ENCODE data around the gene RAB34. TPM values are rescaled to one million over a fixed set of nuclear protein-coding genes. Genes with fewer than 3 reads are reported as not detected.

RAB34 gene
- polyA plus RNA-seq, 3 donors: 66.7 to 93.3 (median 79.1) TPM

DNA sequence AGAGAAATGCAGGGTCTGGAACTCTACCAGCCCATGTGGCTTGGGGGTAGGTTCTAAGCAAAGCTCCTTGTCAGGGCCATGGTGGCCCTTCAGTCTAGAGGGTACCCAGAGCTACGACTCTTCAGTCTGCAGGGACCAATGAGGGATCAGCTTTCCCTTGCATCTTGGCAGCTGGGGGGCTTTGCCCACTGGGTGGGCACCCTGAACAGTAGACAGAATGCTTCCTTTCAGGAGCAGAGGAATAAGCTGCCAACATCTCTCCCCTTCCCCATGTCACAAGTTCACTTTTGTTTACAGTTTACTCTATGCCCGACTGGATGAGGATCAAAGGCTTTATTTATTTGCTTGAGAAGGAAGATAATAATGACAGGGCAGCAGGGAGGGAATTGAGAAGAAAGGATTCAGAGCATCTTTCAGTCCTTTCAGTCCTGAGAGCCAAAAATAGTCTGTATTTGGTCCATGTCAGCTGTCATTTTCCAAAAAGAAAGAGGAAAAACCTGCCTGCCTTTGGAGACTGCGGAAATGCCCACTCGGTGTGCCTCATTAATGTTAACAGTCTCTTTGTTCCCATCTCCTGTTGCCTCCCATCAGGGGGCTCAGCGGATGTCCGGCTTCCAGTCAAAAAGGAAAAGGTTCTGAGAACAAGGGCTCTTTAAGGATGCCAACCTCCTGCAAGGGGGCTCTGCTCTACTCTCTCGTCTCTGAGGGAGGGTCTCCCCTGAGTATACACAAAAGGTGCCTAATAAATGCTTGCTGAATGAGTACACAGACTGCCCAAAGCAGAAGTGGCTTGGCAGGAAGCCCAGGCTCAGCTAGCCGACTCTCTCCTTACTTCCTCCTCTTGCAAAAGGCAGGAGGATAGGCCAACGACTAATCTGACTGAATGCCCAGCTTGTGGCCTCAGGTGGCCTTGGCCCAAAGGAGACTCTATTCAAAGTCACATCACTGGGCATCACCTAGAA is 43.2 kb upstream of the RAB34 start:
- H3K27ac ChIP-seq (ENCODE audit: low read depth in 1 of 2, low read length in 2 of 2): peak overlapping the region; percentile 10
- TF ChIP-seq, protein P1, sequence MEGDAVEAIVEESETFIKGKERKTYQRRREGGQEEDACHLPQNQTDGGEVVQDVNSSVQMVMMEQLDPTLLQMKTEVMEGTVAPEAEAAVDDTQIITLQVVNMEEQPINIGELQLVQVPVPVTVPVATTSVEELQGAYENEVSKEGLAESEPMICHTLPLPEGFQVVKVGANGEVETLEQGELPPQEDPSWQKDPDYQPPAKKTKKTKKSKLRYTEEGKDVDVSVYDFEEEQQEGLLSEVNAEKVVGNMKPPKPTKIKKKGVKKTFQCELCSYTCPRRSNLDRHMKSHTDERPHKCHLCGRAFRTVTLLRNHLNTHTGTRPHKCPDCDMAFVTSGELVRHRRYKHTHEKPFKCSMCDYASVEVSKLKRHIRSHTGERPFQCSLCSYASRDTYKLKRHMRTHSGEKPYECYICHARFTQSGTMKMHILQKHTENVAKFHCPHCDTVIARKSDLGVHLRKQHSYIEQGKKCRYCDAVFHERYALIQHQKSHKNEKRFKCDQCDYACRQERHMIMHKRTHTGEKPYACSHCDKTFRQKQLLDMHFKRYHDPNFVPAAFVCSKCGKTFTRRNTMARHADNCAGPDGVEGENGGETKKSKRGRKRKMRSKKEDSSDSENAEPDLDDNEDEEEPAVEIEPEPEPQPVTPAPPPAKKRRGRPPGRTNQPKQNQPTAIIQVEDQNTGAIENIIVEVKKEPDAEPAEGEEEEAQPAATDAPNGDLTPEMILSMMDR (IDR thresholded peaks at IDR 0.05): no peak
- Mint-ChIP-seq H3K9me3 (no peaks in the 10 kb centered on the region), H3K36me3 (peaks cover 34 to 45% of the 10 kb centered on the region in 2 donors), H3K27ac (peak overlapping the region in 6 of 7 donors; percentile 40 to 83 (median 66)), H3K4me3 (no peak overlapping the region), H3K4me1 (peaks cover 25% of the 10 kb centered on the region), H3K27me3 (ENCODE audit: low read depth in 3 of 3) (no peaks in the 10 kb centered on the region)
- H3K4me3 ChIP-seq (replicated peaks in 1 of 3; ENCODE audit: low read depth in 2 of 3, low read length in 3 of 3): no peak overlapping the region
- intact Hi-C loops (cut with micrococcal nuclease): loop anchor here (10.0 kb wide), 3 partner anchors 74 to 354 kb away; partner anchors contain the start of gene ERAL1 (in 1 of the 2)
- no peaks in the 10 kb centered on the region for H3K9me3 ChIP-seq (replicated peaks in 1 of 2; ENCODE audit: control insufficient read depth in 1 of 2, insufficient read depth in 1 of 2, low read length in 2 of 2)
- H3K36me3 ChIP-seq (replicated peaks in 1 of 2; ENCODE audit: control insufficient read depth in 1 of 2, insufficient read depth in 2 of 2, low read length in 2 of 2): peaks cover 27 to 46% of the 10 kb centered on the region in 2 donors
- H3K27me3 ChIP-seq (ENCODE audit: control insufficient read depth in 2 of 2, insufficient read depth in 2 of 2, low read length in 2 of 2): no peaks in the 10 kb centered on the region
- no peak overlapping the region for H3K4me2 ChIP-seq (replicated peaks; ENCODE audit: extremely low read depth, low read length, poor library complexity, severe bottlenecking)
- no peak overlapping the region for H3K9ac ChIP-seq (ENCODE audit: insufficient read depth, low read length, poor library complexity, severe bottlenecking)
- peaks cover 5% of the 10 kb centered on the region for H3K79me2 ChIP-seq (ENCODE audit: insufficient read depth, low read length)
- WGBS (ENCODE audit: insufficient coverage): 75% methylated on average over 4 of the region's 9 CpGs
- H2AFZ ChIP-seq (ENCODE audit: insufficient read depth, low read depth, low read length, poor library complexity, severe bottlenecking): no peak overlapping the region
- H4K20me1 ChIP-seq (ENCODE audit: insufficient read depth, low read length): peaks cover 7% of the 10 kb centered on the region
- DNase-seq: peak; percentile 56 to 79 (median 76)
- H3K4me1 ChIP-seq (ENCODE audit: control insufficient read depth in 1 of 2, insufficient read depth in 2 of 2, low read length in 2 of 2): peaks cover 15 to 16% of the 10 kb centered on the region in 2 donors

DNA sequence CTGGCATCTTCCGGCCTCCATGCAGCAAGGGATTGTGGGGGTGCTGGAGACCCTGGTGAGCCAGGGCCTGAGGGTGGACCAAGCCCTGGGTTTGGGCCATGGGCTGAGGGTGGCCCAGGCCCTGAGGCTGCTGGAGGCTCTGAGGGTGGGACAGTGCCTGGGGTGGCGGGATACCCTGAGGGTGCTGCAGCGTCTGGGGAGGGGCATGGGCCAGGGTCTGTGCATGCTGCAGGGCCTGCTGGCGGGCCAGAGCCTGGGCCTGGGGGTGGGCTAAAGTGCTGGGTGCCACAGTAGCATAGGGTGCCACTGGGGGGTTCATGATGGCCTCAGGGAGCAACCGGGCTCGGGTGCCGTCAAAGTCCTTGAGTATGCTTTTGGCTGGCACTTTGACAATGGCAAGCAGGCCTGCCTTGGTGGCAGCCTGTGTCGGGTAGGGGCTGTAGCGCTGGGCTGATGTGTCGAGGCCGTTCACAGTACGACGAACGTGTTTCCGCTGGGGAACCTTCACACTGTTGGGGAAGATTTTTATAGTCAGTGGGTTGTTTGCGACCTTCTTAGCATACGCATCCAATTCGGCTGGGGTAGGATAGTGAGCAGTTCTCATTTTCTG is 41.7 kb upstream of the RAB34 start:
- Histone ChIP-seq H3K79me2 (ENCODE audit: insufficient read depth, low read length) (peaks cover 5% of the 10 kb centered on the region), H3K4me1 (ENCODE audit: control insufficient read depth in 1 of 2, insufficient read depth in 2 of 2, low read length in 2 of 2) (peaks cover 15 to 16% of the 10 kb centered on the region in 2 donors), H3K9ac (ENCODE audit: insufficient read depth, low read length, poor library complexity, severe bottlenecking) (no peak overlapping the region), H3K27me3 (ENCODE audit: control insufficient read depth in 2 of 2, insufficient read depth in 2 of 2, low read length in 2 of 2) (no peaks in the 10 kb centered on the region), H4K20me1 (ENCODE audit: insufficient read depth, low read length) (peaks cover 7% of the 10 kb centered on the region), H3K4me2 (replicated peaks; ENCODE audit: extremely low read depth, low read length, poor library complexity, severe bottlenecking) (no peak overlapping the region), H3K4me3 (replicated peaks in 1 of 3; ENCODE audit: low read depth in 2 of 3, low read length in 3 of 3) (no peak overlapping the region), H3K36me3 (replicated peaks in 1 of 2; ENCODE audit: control insufficient read depth in 1 of 2, insufficient read depth in 2 of 2, low read length in 2 of 2) (peaks cover 18 to 35% of the 10 kb centered on the region in 2 donors), H3K27ac (ENCODE audit: low read depth in 1 of 2, low read length in 2 of 2) (no peak overlapping the region), H3K9me3 (replicated peaks in 1 of 2; ENCODE audit: control insufficient read depth in 1 of 2, insufficient read depth in 1 of 2, low read length in 2 of 2) (no peaks in the 10 kb centered on the region), H2AFZ (ENCODE audit: insufficient read depth, low read depth, low read length, poor library complexity, severe bottlenecking) (no peak overlapping the region)
- Mint-ChIP-seq H3K4me1 (peaks cover 25% of the 10 kb centered on the region), H3K36me3 (peaks cover 30 to 39% of the 10 kb centered on the region in 2 donors), H3K4me3 (no peak overlapping the region), H3K9me3 (no peaks in the 10 kb centered on the region), H3K27me3 (ENCODE audit: low read depth in 3 of 3) (peaks cover 0 to 4% (median 0%) of the 10 kb centered on the region in 3 donors), H3K27ac (peak overlapping the region in 1 of 7 donors; percentile 51)
- TF ChIP-seq, protein P1 (IDR thresholded peaks at IDR 0.05): no peak
- WGBS (ENCODE audit: insufficient coverage): 98% methylated on average over 16 of the region's 18 CpGs
- no peak for DNase-seq
- intact Hi-C loops (cut with micrococcal nuclease): no loop called here
